ENCODE measurements around the gene PARD3B.

PARD3B gene

GRCh38 chr2:204544961-204545860 lies at the start of gene PARD3B:
Gene PARD3B (plus strand): TSS chr2:204545475. CDS start chr2:204546000, 525 bp downstream.
- DNase-seq, result peak; percentile 31

- DNase-seq, result no peak
These were observed 48.5 kb upstream of the PARD3B start for GRCh38 chr2:204496779-204497178.

GRCh38 chr2:204497855-204498254 lies 47.4 kb upstream of the PARD3B start:
- no peak for DNase-seq

GRCh38 chr2:204498291-204498690 lies 47.0 kb upstream of the PARD3B start:
- DNase-seq, result no peak

GRCh38 chr2:204503869-204504268 lies 41.4 kb upstream of the PARD3B start:
- no peak for DNase-seq

- no peak for DNase-seq
These were observed 40.7 kb upstream of the PARD3B start for GRCh38 chr2:204504594-204504993.

GRCh38 chr2:204505488-204505887 lies 39.8 kb upstream of the PARD3B start:
- DNase-seq, result no peak

GRCh38 chr2:204505946-204506345 lies 39.3 kb upstream of the PARD3B start:
- no peak for DNase-seq

- DNase-seq, result no peak
These were observed 37.6 kb upstream of the PARD3B start for GRCh38 chr2:204507636-204508035.

GRCh38 chr2:204510709-204511420 lies 34.4 kb upstream of the PARD3B start:
- no peak for DNase-seq

- DNase-seq, result no peak
These were observed 30.8 kb upstream of the PARD3B start for GRCh38 chr2:204514439-204514838.

- no peak for DNase-seq
These were observed 29.9 kb upstream of the PARD3B start for GRCh38 chr2:204515416-204515815.

- no peak for DNase-seq
These were observed 28.1 kb upstream of the PARD3B start for GRCh38 chr2:204517154-204517553.

GRCh38 chr2:204529795-204530463 lies 15.3 kb upstream of the PARD3B start:
- no peak for DNase-seq

GRCh38 chr2:204530464-204530805 lies 14.8 kb upstream of the PARD3B start:
- no peak for DNase-seq

GRCh38 chr2:204533629-204534370 lies 11.5 kb upstream of the PARD3B start:
- no peak for DNase-seq

GRCh38 chr2:204535356-204535755 lies 9.9 kb upstream of the PARD3B start:
- no peak for DNase-seq

GRCh38 chr2:204535764-204536163 lies 9.5 kb upstream of the PARD3B start:
- no peak for DNase-seq

GRCh38 chr2:204538182-204539018 lies 6.9 kb upstream of the PARD3B start:
- no peak for DNase-seq

- no peak for DNase-seq
These were observed 6.3 kb upstream of the PARD3B start for GRCh38 chr2:204539019-204539385.

GRCh38 chr2:204541637-204542036 lies 3.6 kb upstream of the PARD3B start:
- DNase-seq, result no peak

GRCh38 chr2:204542982-204543608 lies 2.2 kb upstream of the PARD3B start:
- DNase-seq, result no peak
